HEK293 (cell line): Measurements from ENCODE around the gene GMDS.

Source experiments
- CTCF ChIA-PET: fragments of 350-600 bp; formaldehyde crosslinking; extraction: SDS; loops from one replicate; lab custom pipeline; 2021; ENCODE audit warnings: antibody characterized with exemption; lab: Yijun Ruan, JAX
- POLR2A ChIA-PET: fragments of 300-600 bp; formaldehyde crosslinking; extraction: SDS; loops from one replicate; lab custom pipeline; 2020; ENCODE audit warnings: antibody characterized with exemption, inconsistent platforms; lab: Yijun Ruan, JAX
- H3K27ac ChIP-seq: fragments of 200-500 bp; sonication (Bioruptor generic); 2 replicates; pipeline ENCODE4 v1.5.1; 2014; ENCODE audit warnings: low read depth, low read length, control low read depth, inconsistent platforms; ENCODE audit errors: extremely low read depth
- H3K36me3 ChIP-seq, 2 experiments: fragments of 200-500 bp in 1 of 2; sonication (Bioruptor generic) in 1 of 2; 1 replicate in 1 of 2; 2 replicates in 1 of 2; pipeline ENCODE4 v1.5.1; 2014 to 2017; ENCODE audit warnings: inconsistent platforms in 2 of 2, low read length in 2 of 2; ENCODE audit not compliant: control insufficient read depth in 2 of 2, insufficient read depth in 1 of 2
- H3K4me1 ChIP-seq: fragments of 200-500 bp; sonication (Bioruptor generic); 2 replicates; pipeline ENCODE4 v1.5.1; 2014; ENCODE audit warnings: mild to moderate bottlenecking, low read length, inconsistent platforms; ENCODE audit not compliant: control insufficient read depth, insufficient read depth
- H3K4me3 ChIP-seq: 2 replicates; pipeline ENCODE4 v1.5.1; 2011; ENCODE audit warnings: low read depth, mild to moderate bottlenecking, control low read depth, low read length, moderate library complexity
- H3K9me3 ChIP-seq: fragments of 200-500 bp; sonication (Bioruptor generic); 2 replicates; pipeline ENCODE4 v1.5.1; 2014; ENCODE audit warnings: low read depth, low read length, inconsistent platforms; ENCODE audit not compliant: control insufficient read depth, insufficient read depth
- ATF2 ChIP-seq: fragments of 450-650 bp; formaldehyde crosslinking; IDR thresholded peaks from 2 replicates; pipeline ENCODE4 v1.5.1; 2016; ENCODE audit warnings: missing biosample characterization, missing genetic modification characterization, low read depth
- HIC1 ChIP-seq: fragments of 450-650 bp; formaldehyde crosslinking; IDR thresholded peaks from 2 replicates; pipeline ENCODE4 v1.5.1; 2016; ENCODE audit warnings: missing biosample characterization, missing genetic modification characterization
- INSM2 ChIP-seq: fragments of 450-650 bp; formaldehyde crosslinking; IDR thresholded peaks from 2 replicates; pipeline ENCODE4 v1.5.1; 2016; ENCODE audit warnings: missing biosample characterization, missing genetic modification characterization
- OSR2 ChIP-seq: fragments of 450-650 bp; formaldehyde crosslinking; IDR thresholded peaks from 2 replicates; pipeline ENCODE4 v1.5.1; 2016; ENCODE audit warnings: missing biosample characterization, missing genetic modification characterization
- SCRT1 ChIP-seq: fragments of 450-650 bp; formaldehyde crosslinking; IDR thresholded peaks from 2 replicates; pipeline ENCODE4 v1.5.1; 2016; ENCODE audit warnings: missing biosample characterization, missing genetic modification characterization, borderline replicate concordance
- SP3 ChIP-seq: fragments of 450-650 bp; formaldehyde crosslinking; IDR thresholded peaks from 2 replicates; pipeline ENCODE4 v1.5.1; 2016; ENCODE audit warnings: missing biosample characterization, missing genetic modification characterization
- ZBTB44 ChIP-seq: fragments of 450-650 bp; IDR thresholded peaks from 2 replicates; pipeline ENCODE4 v1.5.1; 2018; ENCODE audit warnings: missing biosample characterization, mild to moderate bottlenecking, missing genetic modification characterization
- ZFHX2 ChIP-seq: fragments of 450-650 bp; formaldehyde crosslinking; conservative IDR thresholded peaks from 2 replicates; pipeline ENCODE4 v1.5.1; 2016; ENCODE audit warnings: missing biosample characterization, missing genetic modification characterization
- ZNF132 ChIP-seq: fragments of 450-650 bp; formaldehyde crosslinking; IDR thresholded peaks from 2 replicates; pipeline ENCODE4 v1.5.1; 2017; ENCODE audit warnings: missing biosample characterization, missing genetic modification characterization, borderline replicate concordance
- ZNF138 ChIP-seq: fragments of 450-650 bp; formaldehyde crosslinking; IDR thresholded peaks from 2 replicates; pipeline ENCODE4 v1.5.1; 2016; ENCODE audit warnings: missing biosample characterization, missing genetic modification characterization, borderline replicate concordance
- ZNF155 ChIP-seq: fragments of 450-650 bp; formaldehyde crosslinking; IDR thresholded peaks from 2 replicates; pipeline ENCODE4 v1.5.1; 2016; ENCODE audit warnings: missing biosample characterization, missing genetic modification characterization
- ZNF16 ChIP-seq: fragments of 450-650 bp; formaldehyde crosslinking; IDR thresholded peaks from 2 replicates; pipeline ENCODE4 v1.5.1; 2016; ENCODE audit warnings: low read depth, missing biosample characterization, missing genetic modification characterization
- ZNF324 ChIP-seq: fragments of 450-650 bp; formaldehyde crosslinking; IDR thresholded peaks from 2 replicates; pipeline ENCODE4 v1.5.1; 2016; ENCODE audit warnings: missing biosample characterization, missing genetic modification characterization
- ZNF341 ChIP-seq: fragments of 450-650 bp; formaldehyde crosslinking; IDR thresholded peaks from 2 replicates; pipeline ENCODE4; 2016; ENCODE audit warnings: low read depth, missing biosample characterization, missing genetic modification characterization
- ZNF391 ChIP-seq: fragments of 450-650 bp; formaldehyde crosslinking; IDR thresholded peaks from 2 replicates; pipeline ENCODE4 v1.5.1; 2016; ENCODE audit warnings: low read depth, missing biosample characterization, missing genetic modification characterization, borderline replicate concordance
- ZNF398 ChIP-seq: fragments of 450-650 bp; formaldehyde crosslinking; IDR thresholded peaks from 2 replicates; pipeline ENCODE4 v1.5.1; 2017; ENCODE audit warnings: missing biosample characterization, missing genetic modification characterization
- ZNF404 ChIP-seq: fragments of 450-650 bp; formaldehyde crosslinking; IDR thresholded peaks from 2 replicates; pipeline ENCODE4 v1.5.1; 2017; ENCODE audit warnings: missing biosample characterization, missing genetic modification characterization
- ZNF473 ChIP-seq: fragments of 450-650 bp; formaldehyde crosslinking; IDR thresholded peaks from 2 replicates; pipeline ENCODE4 v1.5.1; 2017; ENCODE audit warnings: missing biosample characterization, missing genetic modification characterization
- ZNF48 ChIP-seq: fragments of 450-650 bp; formaldehyde crosslinking; IDR thresholded peaks from 2 replicates; pipeline ENCODE4 v1.5.1; 2016; ENCODE audit warnings: missing biosample characterization, missing genetic modification characterization
- ZNF549 ChIP-seq: fragments of 450-650 bp; IDR thresholded peaks from 2 replicates; pipeline ENCODE4 v1.5.1; 2018; ENCODE audit warnings: missing biosample characterization, missing genetic modification characterization, mild to moderate bottlenecking, inconsistent platforms, moderate library complexity
- ZNF670 ChIP-seq: fragments of 450-650 bp; formaldehyde crosslinking; IDR thresholded peaks from 2 replicates; pipeline ENCODE4 v1.5.1; 2016; ENCODE audit warnings: missing biosample characterization, missing genetic modification characterization, low read depth
- ZNF701 ChIP-seq: fragments of 450-650 bp; formaldehyde crosslinking; IDR thresholded peaks from 2 replicates; pipeline ENCODE4 v1.5.1; 2016; ENCODE audit warnings: missing biosample characterization, missing genetic modification characterization
- ZNF830 ChIP-seq: fragments of 450-650 bp; IDR thresholded peaks from 2 replicates; pipeline ENCODE4 v1.5.0; 2018; ENCODE audit warnings: missing biosample characterization, missing genetic modification characterization, low read depth, mild to moderate bottlenecking, moderate library complexity
- ZSCAN4 ChIP-seq: fragments of 450-650 bp; formaldehyde crosslinking; IDR thresholded peaks from 2 replicates; pipeline ENCODE4 v1.5.1; 2017; ENCODE audit warnings: missing biosample characterization, missing genetic modification characterization
- ZSCAN5A ChIP-seq: fragments of 450-650 bp; formaldehyde crosslinking; IDR thresholded peaks from 2 replicates; pipeline ENCODE4 v1.5.1; 2016; ENCODE audit warnings: missing biosample characterization, missing genetic modification characterization

The GMDS gene

GRCh38 chr6:2033544-2033943 lies 211.9 kb downstream of the GMDS start (continued):
- no peak for TF ChIP-seq ATF2 (tag by site-specific recombination)
- no peak for TF ChIP-seq OSR2 (tag by site-specific recombination)
- TF ChIP-seq ZNF701 (tag by site-specific recombination): no peak
- no peak for TF ChIP-seq SCRT1
- TF ChIP-seq ZNF138 (tag by site-specific recombination): no peak

- Histone ChIP-seq H3K36me3 (no peaks in the 10 kb centered on the region), H3K27ac (peak overlapping the region; percentile 26; the same call in 1 of the 2 replicates), H3K4me1 (peaks cover 42% of the 10 kb centered on the region), H3K9me3 (no peaks in the 10 kb centered on the region), H3K4me3 (no peak overlapping the region)
- ChIA-PET CTCF (interaction anchor here (0.7 kb wide), 1 partner anchor 74 kb away, joined by 3 read pairs; no protein-coding TSS in a partner anchor), POLR2A (no interaction called here)
- TF ChIP-seq ZNF398 (tag by site-specific recombination) (peak; percentile 35; the same call in 1 of the 2 replicates), ZFHX2 (tag by site-specific recombination) (no peak), ZNF473 (tag by site-specific recombination) (no peak), ZNF391 (tag by site-specific recombination) (no peak), ZNF830 (tag by site-specific recombination) (no peak), ZNF341 (tag by site-specific recombination) (no peak), SP3 (tag by site-specific recombination) (no peak), ZNF48 (tag by site-specific recombination) (no peak), ZNF132 (tag by site-specific recombination) (no peak), ZNF155 (tag by site-specific recombination) (no peak), ZNF16 (tag by site-specific recombination) (no peak), ZSCAN4 (peak; percentile 47; the same call in 1 of the 2 replicates), ZNF324 (no peak), ZNF404 (no peak), INSM2 (tag by site-specific recombination) (no peak), ZNF138 (tag by site-specific recombination) (no peak), ZNF670 (tag by site-specific recombination) (no peak), ZSCAN5A (tag by site-specific recombination) (no peak), ZNF549 (tag by site-specific recombination) (no peak), ZBTB44 (tag by site-specific recombination) (peak; percentile 89), HIC1 (tag by site-specific recombination) (no peak)
Measured at GRCh38 chr6:2030682-2031244, 214.6 kb downstream of the GMDS start.
